H1 (cell line): ENCODE measurements around the gene CDCP1. TPM values are rescaled to one million over a fixed set of nuclear protein-coding genes. Genes with fewer than 3 reads are reported as not detected.

Experiments
- CTCF ChIA-PET: fragments of 300-600 bp; sonication (Branson Sonifier 250); formaldehyde crosslinking; loops from one replicate; lab custom pipeline; 2021; ENCODE audit not compliant: partially characterized antibody; lab: Charles Lee
- POLR2A ChIA-PET: fragments of 300-600 bp; sonication (Branson Sonifier 250); formaldehyde crosslinking; loops from one replicate; lab custom pipeline; 2021; ENCODE audit warnings: inconsistent platforms; ENCODE audit not compliant: partially characterized antibody; lab: Charles Lee
- DNase-seq, 2 experiments: peaks; one replicate each; pipeline versions ENCODE4 v3.0.0 to v3.0.0-alpha.2; 2010 to 2022; ENCODE audit warnings: low spot score in 2 of 2, low read depth in 1 of 2, mixed read lengths in 1 of 2
- FAIRE-seq: peaks from 2 replicates; lab custom pipeline; 2011; peaks lifted over from hg19 to GRCh38; lab: Jason Lieb, UNC
- H2AFZ ChIP-seq: 2 replicates; pipeline ENCODE4 v1.8.1; 2012; ENCODE audit warnings: low read length, inconsistent platforms
- H2AK5ac ChIP-seq: 2 replicates; pipeline ENCODE4 v1.6.1; 2013; ENCODE audit warnings: low read depth, low read length
- H2BK120ac ChIP-seq: replicated peaks from 2 replicates; pipeline ENCODE3; 2013; ENCODE audit warnings: low read depth, low read length, inconsistent platforms
- H2BK12ac ChIP-seq: 2 replicates; pipeline ENCODE4 v1.6.1; 2013; ENCODE audit warnings: low read depth, low read length
- H2BK15ac ChIP-seq: 2 replicates; pipeline ENCODE4 v1.6.1; 2013; ENCODE audit warnings: low read length
- H2BK20ac ChIP-seq: 2 replicates; pipeline ENCODE4 v1.6.1; 2013; ENCODE audit warnings: low read length
- H2BK5ac ChIP-seq: 2 replicates; pipeline ENCODE4 v1.6.1; 2013; ENCODE audit warnings: low read depth, low read length
- H3K14ac ChIP-seq: 2 replicates; pipeline ENCODE4 v1.6.1; 2013; ENCODE audit warnings: inconsistent platforms; ENCODE audit not compliant: insufficient read length
- H3K18ac ChIP-seq: 2 replicates; pipeline ENCODE4 v1.6.1; 2013; ENCODE audit warnings: low read length; ENCODE audit errors: extremely low read depth
- H3K23ac ChIP-seq: 2 replicates; pipeline ENCODE4 v1.6.1; 2013; ENCODE audit warnings: inconsistent platforms; ENCODE audit not compliant: insufficient read length
- H3K23me2 ChIP-seq: 2 replicates; pipeline ENCODE4 v1.6.1; 2013; ENCODE audit warnings: low read depth, low read length
- H3K27ac ChIP-seq: 2 replicates; pipeline ENCODE4 v1.6.1; 2011; ENCODE audit warnings: low read depth, low read length, inconsistent platforms
- H3K27me3 ChIP-seq, 4 experiments: replicated peaks in 1 of 4; 1 replicate in 1 of 4; 2 replicates in 3 of 4; pipeline versions ENCODE4 v1.6.1 to v1.8.1; 2011 to 2013; ENCODE audit warnings: low read length in 3 of 4, mild to moderate bottlenecking in 3 of 4, inconsistent platforms in 2 of 4, mixed read lengths in 2 of 4, moderate library complexity in 1 of 4; ENCODE audit not compliant: control insufficient read depth in 3 of 4, insufficient read depth in 3 of 4; ENCODE audit errors: extremely low read depth in 1 of 4
- H3K36me3 ChIP-seq, 4 experiments: 2 replicates each; pipeline versions ENCODE4 v1.6.1 to v1.8.1; 2011 to 2013; ENCODE audit warnings: mild to moderate bottlenecking in 4 of 4, low read length in 3 of 4, moderate library complexity in 2 of 4, control low read depth in 1 of 4, inconsistent platforms in 1 of 4; ENCODE audit not compliant: insufficient read depth in 4 of 4, control insufficient read depth in 2 of 4
- H3K4ac ChIP-seq: replicated peaks from 2 replicates; pipeline ENCODE3; 2013; ENCODE audit warnings: low read length, low read depth, mixed read lengths, inconsistent platforms; ENCODE audit not compliant: insufficient read length
- H3K4me1 ChIP-seq, 4 experiments: replicated peaks in 1 of 4; 1 replicate in 1 of 4; 2 replicates in 3 of 4; pipeline versions ENCODE4 v1.6.1 to v1.8.1; 2011 to 2013; ENCODE audit warnings: low read length in 3 of 4, inconsistent platforms in 2 of 4, mixed read lengths in 1 of 4; ENCODE audit not compliant: insufficient read depth in 4 of 4, control insufficient read depth in 3 of 4
- H3K4me2 ChIP-seq, 2 experiments: 2 replicates each; pipeline versions ENCODE4 v1.6.1 to v1.8.1; 2011 to 2013; ENCODE audit warnings: low read depth in 2 of 2, low read length in 2 of 2, control low read depth in 1 of 2, inconsistent platforms in 1 of 2, mild to moderate bottlenecking in 1 of 2; ENCODE audit not compliant: insufficient read depth in 1 of 2
- H3K4me3 ChIP-seq, 4 experiments: fragments of 200-600, 300-600 bp in 1 of 4; sonication (generic), shearing (Covaris generic), sonication (Bioruptor Twin) in 1 of 4; 2 replicates each; pipeline versions ENCODE4 v1.5.1 to v1.8.1; 2011 to 2016; ENCODE audit warnings: low read length in 4 of 4, low read depth in 3 of 4, control low read depth in 2 of 4, inconsistent platforms in 2 of 4, mild to moderate bottlenecking in 2 of 4, mixed read lengths in 1 of 4, moderate library complexity in 1 of 4; ENCODE audit not compliant: insufficient read depth in 2 of 4; ENCODE audit errors: extremely low read depth in 1 of 4
- H3K56ac ChIP-seq: replicated peaks from 2 replicates; pipeline ENCODE3; 2013; ENCODE audit warnings: low read depth, mild to moderate bottlenecking, mixed read lengths, low read length, inconsistent platforms; ENCODE audit not compliant: insufficient read length
- H3K79me1 ChIP-seq: 2 replicates; pipeline ENCODE4 v1.6.1; 2013; ENCODE audit warnings: low read depth, low read length, control low read depth
- H3K79me2 ChIP-seq, 2 experiments: 2 replicates each; pipeline versions ENCODE4 v1.6.1 to v1.8.1; 2012 to 2013; ENCODE audit warnings: low read length in 2 of 2, mild to moderate bottlenecking in 2 of 2, inconsistent platforms in 1 of 2; ENCODE audit not compliant: insufficient read depth in 2 of 2, control insufficient read depth in 1 of 2
- H3K9ac ChIP-seq, 4 experiments: replicated peaks in 1 of 4; 1 replicate in 1 of 4; 2 replicates in 3 of 4; pipeline versions ENCODE4 v1.6.1 to v1.8.1; 2011 to 2013; ENCODE audit warnings: low read depth in 3 of 4, low read length in 3 of 4, control low read depth in 2 of 4, mild to moderate bottlenecking in 2 of 4, moderate library complexity in 2 of 4, inconsistent platforms in 1 of 4; ENCODE audit errors: extremely low read depth in 1 of 4
- H3K9me3 ChIP-seq, 2 experiments: 2 replicates each; pipeline versions ENCODE4 v1.6.1 to v1.8.1; 2012 to 2013; ENCODE audit warnings: mild to moderate bottlenecking in 2 of 2, moderate library complexity in 2 of 2, control low read depth in 1 of 2, inconsistent platforms in 1 of 2, low read depth in 1 of 2, low read length in 1 of 2, mixed read lengths in 1 of 2; ENCODE audit not compliant: insufficient read depth in 2 of 2
- H4K20me1 ChIP-seq, 2 experiments: replicated peaks in 1 of 2; 2 replicates each; pipeline versions ENCODE3 to v1.8.1; 2011 to 2013; ENCODE audit warnings: inconsistent platforms in 2 of 2, low read length in 2 of 2, mild to moderate bottlenecking in 1 of 2; ENCODE audit not compliant: insufficient read depth in 2 of 2, control insufficient read depth in 1 of 2
- H4K5ac ChIP-seq: 2 replicates; pipeline ENCODE4 v1.6.1; 2013; ENCODE audit warnings: low read length, low read depth, mixed read lengths, inconsistent platforms; ENCODE audit not compliant: insufficient read length
- H4K8ac ChIP-seq: 2 replicates; pipeline ENCODE4 v1.8.0; 2013; ENCODE audit warnings: mild to moderate bottlenecking, moderate library complexity, low read length, inconsistent platforms; ENCODE audit not compliant: insufficient read depth; ENCODE audit errors: extremely low read depth
- H4K91ac ChIP-seq: replicated peaks from 2 replicates; pipeline ENCODE3; 2013; ENCODE audit warnings: low read length, mixed read lengths, inconsistent platforms; ENCODE audit not compliant: insufficient read length
- ATF2 ChIP-seq: IDR thresholded peaks from 2 replicates; pipeline ENCODE4 v1.6.1; 2012; ENCODE audit warnings: low read length, inconsistent platforms
- JUND ChIP-seq: IDR thresholded peaks from 2 replicates; pipeline ENCODE4 v1.6.1; 2011; ENCODE audit warnings: mild to moderate bottlenecking, improper control_type of control experiment, low read length
- RAD21 ChIP-seq, 2 experiments: IDR thresholded peaks in 1 of 2; conservative IDR thresholded peaks in 1 of 2; 2 replicates each; pipeline ENCODE4 v1.6.1; 2011; ENCODE audit warnings: low read depth in 2 of 2, low read length in 2 of 2, improper control_type of control experiment in 1 of 2, inconsistent platforms in 1 of 2, mild to moderate bottlenecking in 1 of 2, moderate library complexity in 1 of 2
- SIRT6 ChIP-seq: IDR thresholded peaks from one replicate; pipeline ENCODE4 v1.7.1; 2012; ENCODE audit warnings: low read length, inconsistent platforms
- WGBS, 2 experiments: shearing (Covaris generic) in 1 of 2; methylation state at CpG; one replicate each; pipeline versions ENCODE4 v1.1.6 to v1.1.7; 2013 to 2015; ENCODE audit warnings: low lambda C conversion rate in 2 of 2, mixed read lengths in 2 of 2, inconsistent platforms in 1 of 2, low coverage in 1 of 2, missing lambda C conversion rate in 1 of 2; ENCODE audit not compliant: insufficient replicate concordance in 2 of 2, insufficient coverage in 1 of 2, insufficient read length in 1 of 2; ENCODE audit errors: extremely low coverage in 1 of 2, missing lambda C conversion rate in 1 of 2; 5-methylcytosine and 5-hydroxymethylcytosine counted together
- polyA plus RNA-seq, 7 experiments: library from polyadenylated mRNA; depleted of rRNA in 3 of 7; stranded (reverse) in 5 of 7; unstranded in 2 of 7; fragments of >200 nt in 5 of 7; fragments of 200-250 nt in 2 of 7; gene quantifications; 1 replicate in 5 of 7; 2 replicates in 1 of 7; 4 replicates in 1 of 7; pipeline versions ENCODE4 v1.2.1 to v1.2.3, GENCODE V29; 2011 to 2013; ENCODE audit warnings: missing spikeins in 2 of 7, mixed read lengths in 2 of 7
- total RNA-seq: library from RNA; stranded (reverse); fragmentation: NEBNext Ultra II Directional; extraction: Animal tissue kit (Norgen Biotek cat#: 25700); gene quantifications from 2 replicates; pipeline ENCODE4 v1.2.1, GENCODE V29; 2021

The CDCP1 gene
- total and polyA plus RNA-seq, 2 of the 8 experiments (the other 6 are each of a cell fraction or from before 2014, with no cell fraction given), result 10.0 to 23.3 TPM

GRCh38 chr3:45176912-45177311, 30.7 kb upstream of the CDCP1 start:
- H3K14ac ChIP-seq, result no peak overlapping the region
- H3K79me1 ChIP-seq, result no peaks in the 10 kb centered on the region
- H2BK12ac ChIP-seq, result no peak overlapping the region
- no peak overlapping the region for H3K4me3 ChIP-seq
- H2BK5ac ChIP-seq, result no peak overlapping the region
- 89% methylated on average over 4 of the region's 4 CpGs; no CpG with 5 or more reads in 1 of the 2 experiments for WGBS, 2 experiments
- H3K9ac ChIP-seq, result no peak overlapping the region
- no peaks in the 10 kb centered on the region for H4K20me1 ChIP-seq
- ChIA-PET CTCF (interaction anchor here (0.6 to 2.1 kb wide), 7 partner anchors 9 to 214 kb away, joined by 3 to 10 read pairs (median 4); no protein-coding TSS in a partner anchor), POLR2A (no interaction called here)
- H4K8ac ChIP-seq, result no peak overlapping the region
- H3K79me2 ChIP-seq, result no peaks in the 10 kb centered on the region
- H3K23me2 ChIP-seq, result no peaks in the 10 kb centered on the region
- no peaks in the 10 kb centered on the region for H3K27me3 ChIP-seq
- H2AK5ac ChIP-seq, result no peak overlapping the region
- no peak overlapping the region for H4K91ac ChIP-seq
- H3K4ac ChIP-seq, result no peak overlapping the region
- H2AFZ ChIP-seq, result no peak overlapping the region
- no peak overlapping the region for H2BK120ac ChIP-seq
- no peaks in the 10 kb centered on the region for H3K9me3 ChIP-seq
- no peak for DNase-seq
- no peak overlapping the region for H2BK15ac ChIP-seq
- H3K4me2 ChIP-seq, result no peak overlapping the region
- no peak overlapping the region for H3K23ac ChIP-seq
- H2BK20ac ChIP-seq, result no peak overlapping the region
- H3K56ac ChIP-seq, result no peak overlapping the region
- no peak overlapping the region for H3K27ac ChIP-seq
- H3K18ac ChIP-seq, result no peak overlapping the region
- H4K5ac ChIP-seq, result no peak overlapping the region
- H3K4me1 ChIP-seq, result no peaks in the 10 kb centered on the region
- H3K36me3 ChIP-seq, result no peaks in the 10 kb centered on the region
- FAIRE-seq, result no peak
- TF ChIP-seq ATF2, result no peak
- TF ChIP-seq RAD21 (IDR thresholded peaks at IDR 0.05 in 1 of 2, conservative IDR thresholded peaks at IDR 0.05 in 1 of 2; ENCODE audit: low read depth in 2 of 2, low read length in 2 of 2), result no peak
- TF ChIP-seq SIRT6, result no peak
- TF ChIP-seq JUND, result no peak
